Myocyte (in vitro differentiated cells): Measurements from ENCODE around the gene NIPA2. TPM values are rescaled to one million over a fixed set of nuclear protein-coding genes. Genes with fewer than 3 reads are reported as not detected.

Experiments used
- DNase-seq: peaks from one replicate; pipeline ENCODE4 v3.0.0-alpha.2; 2012; ENCODE audit warnings: low read depth
- total RNA-seq: library from RNA; depleted of rRNA; stranded (reverse); fragments of >200 nt; gene quantifications from 2 replicates; pipeline ENCODE4 v1.2.3, GENCODE V29; 2014

The NIPA2 gene
- total RNA-seq, 1 donor from 2014 or later = 99.8 TPM

DNA sequence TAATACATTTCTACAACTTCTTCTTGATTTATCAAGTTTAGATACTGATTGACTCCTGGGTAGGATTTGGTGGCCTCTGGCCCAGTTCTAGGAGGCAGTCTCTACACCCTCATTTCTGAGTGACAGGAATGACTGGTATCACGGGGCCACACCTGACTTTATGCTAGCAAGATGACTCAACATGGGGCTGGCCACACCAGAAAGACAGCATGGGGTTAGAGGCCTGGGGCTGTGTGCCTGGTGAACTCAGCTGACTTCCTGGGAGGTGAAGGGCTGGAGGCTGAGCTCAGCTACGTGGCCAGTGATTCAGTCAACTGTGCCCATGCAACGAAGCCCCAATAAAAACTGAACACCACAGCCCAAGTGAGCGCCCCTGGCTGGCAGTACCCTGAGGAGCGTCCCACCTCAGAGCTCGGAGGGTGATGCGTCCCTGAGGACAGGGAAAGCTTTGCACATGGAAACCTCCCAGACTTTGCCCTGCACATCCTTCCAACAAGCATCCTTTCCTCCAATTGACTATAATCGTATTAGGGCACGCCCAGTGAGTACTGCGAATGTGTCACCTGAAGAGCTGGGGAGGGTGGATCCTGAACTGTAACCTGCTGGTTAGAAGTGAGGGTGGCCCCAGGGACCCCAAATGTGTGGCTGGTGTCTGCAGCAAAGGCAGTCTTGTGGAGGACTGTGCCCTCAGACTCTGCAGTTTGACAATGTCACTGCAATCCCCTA lies 57.2 kb downstream of the NIPA2 start:
- DNase-seq = peak; percentile 78

DNA sequence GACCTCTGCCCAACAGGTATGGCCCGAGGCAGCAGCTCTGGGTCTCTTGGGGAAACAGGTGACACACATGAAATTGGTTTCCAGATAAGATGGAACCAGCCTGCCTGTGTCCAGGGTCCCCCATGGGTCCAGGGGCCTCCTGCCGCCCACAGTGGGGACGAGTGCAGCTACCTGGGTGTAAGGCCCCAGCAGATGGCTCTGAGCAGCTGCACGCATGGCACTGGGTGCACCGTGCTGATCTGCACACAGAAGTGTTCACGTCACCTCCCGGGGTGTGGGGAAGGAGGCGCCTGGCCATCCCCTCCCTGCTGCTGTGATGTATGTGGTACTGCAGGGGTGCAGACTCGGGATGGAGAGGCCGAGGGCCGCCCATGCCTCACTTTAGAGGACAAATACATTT lies 63.6 kb downstream of the NIPA2 start:
- no peak for DNase-seq

DNA sequence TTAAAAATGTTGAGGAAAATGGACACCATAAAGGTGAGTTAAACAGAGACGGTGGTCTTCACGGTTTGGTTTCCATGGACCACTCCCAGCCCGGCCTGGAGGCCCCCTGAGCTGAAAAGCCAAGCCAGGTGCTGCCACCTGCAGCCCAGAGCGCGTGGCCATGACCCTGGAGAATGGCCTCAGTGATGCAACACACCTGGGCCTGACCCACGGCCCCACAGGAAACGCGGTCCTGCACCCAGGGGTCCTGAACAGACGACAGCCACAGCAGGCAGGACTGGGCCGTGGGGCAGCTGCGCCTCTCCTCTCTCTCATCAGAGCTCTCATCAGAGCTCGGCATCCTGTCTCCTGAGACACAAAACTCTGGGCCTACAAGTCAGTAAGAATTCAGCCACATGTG lies 64.1 kb downstream of the NIPA2 start:
- no peak for DNase-seq

GRCh38 chr15:22902981-22903380 lies 64.5 kb downstream of the NIPA2 start:
- DNase-seq = no peak

GRCh38 chr15:22903427-22903826 lies 65.0 kb downstream of the NIPA2 start:
- no peak for DNase-seq

- peak; percentile 5 for DNase-seq
Observed at GRCh38 chr15:22903961-22904534, 65.6 kb downstream of the NIPA2 start.

- DNase-seq = peak; percentile 74
Observed at GRCh38 chr15:22904736-22905135, 66.3 kb downstream of the NIPA2 start.

- DNase-seq = no peak
Observed at GRCh38 chr15:22907161-22907950, 68.9 kb downstream of the NIPA2 start.

GRCh38 chr15:22908830-22909229 lies 70.4 kb downstream of the NIPA2 start:
- no peak for DNase-seq

DNA sequence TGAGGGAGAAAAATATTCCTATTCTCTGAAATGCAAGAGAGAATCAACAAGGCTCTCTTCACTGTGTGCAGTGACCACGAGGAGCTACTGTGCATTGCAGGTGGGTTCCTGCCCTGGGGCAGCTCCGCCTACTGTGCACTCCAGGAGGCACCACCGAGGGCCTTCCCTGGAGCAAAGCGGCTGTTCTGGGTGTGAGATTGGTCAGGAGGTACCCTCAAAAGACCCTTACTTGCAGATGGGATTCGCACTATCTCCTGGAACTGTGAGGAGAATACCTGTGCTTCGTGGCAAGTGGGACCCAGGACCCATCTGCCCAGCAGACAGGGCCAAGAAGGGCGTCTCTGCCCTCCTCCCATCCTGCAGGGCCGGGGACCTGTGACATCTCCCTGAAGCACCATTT lies 72.8 kb downstream of the NIPA2 start:
- no peak for DNase-seq

- DNase-seq = no peak
Observed at GRCh38 chr15:22912256-22912655, 73.8 kb downstream of the NIPA2 start.

- no peak for DNase-seq
Observed at GRCh38 chr15:22913646-22914380, 75.3 kb downstream of the NIPA2 start.

- DNase-seq = peak; percentile 6
Observed at GRCh38 chr15:22915866-22916515, 77.5 kb downstream of the NIPA2 start.

DNA sequence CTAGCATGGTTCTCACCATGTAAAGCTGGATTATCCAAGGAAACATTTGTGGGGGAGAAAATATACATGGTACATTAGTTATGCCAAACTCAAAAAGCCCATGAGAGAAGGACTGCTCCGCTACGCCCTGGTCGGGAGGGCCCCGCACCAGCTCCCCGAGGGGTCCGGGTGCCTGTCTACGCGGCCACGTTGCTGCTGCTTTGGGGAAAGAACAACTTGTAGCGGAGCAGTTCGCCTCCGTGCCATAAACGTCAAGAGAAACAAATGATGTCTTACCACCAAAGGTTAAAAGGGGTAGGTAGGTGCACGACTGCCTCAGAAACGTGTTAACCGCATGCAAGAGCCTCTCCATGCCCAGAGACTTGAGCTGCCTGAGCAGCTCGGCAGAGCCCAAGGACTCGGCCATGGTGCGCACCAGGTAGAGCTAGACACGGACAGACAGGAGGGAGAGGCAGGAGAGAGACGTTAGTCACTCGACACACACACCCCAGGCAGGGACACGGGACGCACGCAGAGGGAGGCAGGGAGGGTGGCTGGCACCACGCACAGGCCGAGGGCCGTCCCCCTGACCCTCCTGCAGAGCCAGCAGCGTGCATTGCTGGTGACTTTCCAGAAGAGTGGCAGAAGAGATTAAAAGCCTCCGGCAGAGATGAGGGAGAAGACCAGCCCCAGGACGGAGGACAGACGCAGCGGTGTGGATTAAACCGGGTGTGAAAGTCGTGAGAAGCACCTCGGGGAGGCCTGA lies 78.3 kb downstream of the NIPA2 start:
- DNase-seq = no peak

DNA sequence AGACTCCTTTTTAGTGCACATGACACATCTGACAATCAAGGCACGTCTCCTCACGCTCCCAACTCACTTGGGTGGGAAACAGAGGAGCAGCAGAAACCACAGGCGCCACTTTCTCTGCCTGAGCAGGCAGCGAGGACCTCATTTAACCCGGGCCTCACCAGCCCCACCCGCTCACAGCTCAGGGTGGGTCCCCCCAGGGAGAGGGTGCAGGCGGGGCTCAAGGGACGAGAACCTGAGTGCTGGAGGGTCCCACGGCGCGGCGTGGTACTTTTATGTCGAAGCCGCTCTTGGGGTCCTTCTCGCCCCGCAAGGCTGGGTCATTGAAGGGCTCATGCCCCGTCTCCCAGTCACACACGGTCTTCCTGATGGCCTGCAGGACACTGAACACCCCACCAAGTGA lies 79.1 kb downstream of the NIPA2 start:
- DNase-seq = peak; percentile 11

Other genes starting within 250 kb of the NIPA2 start
- gene NIPA1, start 52.0 kb upstream of the NIPA2 start, total RNA-seq = 5.3 and 5.8 TPM in 2 replicates
- 92.8 and 118 TPM in 2 replicates for gene CYFIP1, start 141.7 kb downstream of the NIPA2 start, total RNA-seq
- 18.5 and 20.0 TPM in 2 replicates for gene TUBGCP5, start 200.9 kb downstream of the NIPA2 start, total RNA-seq